Measurements from ENCODE around the gene DRC3.
"Not testable (repeated sequence)": the region's sequence is repeated elsewhere in the genome, so short reads cannot be mapped to it uniquely, and the experiment has no call there.

The DRC3 gene

GRCh38 chr17:17993852-17994251, 21.2 kb downstream of the DRC3 start:
- Histone ChIP-seq H3K9me3 (ENCODE audit: control insufficient read depth in 2 of 2, low read length in 2 of 2) (no peaks in the 10 kb centered on the region), H3K27me3 (ENCODE audit: control insufficient read depth in 1 of 2, insufficient read depth in 2 of 2, low read length in 2 of 2) (no peaks in the 10 kb centered on the region), H3K27ac (ENCODE audit: low read length) (no peak overlapping the region), H3K9ac (ENCODE audit: low read length in 2 of 2) (no peak overlapping the region), H3K4me1 (ENCODE audit: control insufficient read depth, insufficient read depth, low read length) (no peaks in the 10 kb centered on the region), H3K36me3 (ENCODE audit: control insufficient read depth in 2 of 2, insufficient read depth in 2 of 2, low read length in 2 of 2) (peaks cover 0 to under 1% of the 10 kb centered on the region in 2 donors), H3K4me3 (ENCODE audit: low read length in 2 of 2) (no peak overlapping the region)

- no peak overlapping the region for H3K27ac ChIP-seq (ENCODE audit: low read length)
Measured at GRCh38 chr17:17994271-17995069, 21.8 kb downstream of the DRC3 start.

GRCh38 chr17:17995887-17996286, 23.2 kb downstream of the DRC3 start:
- not testable (repeated sequence) for H3K9ac ChIP-seq (ENCODE audit: low read length in 2 of 2); H3K9me3 ChIP-seq (ENCODE audit: control insufficient read depth in 2 of 2, low read length in 2 of 2); H3K36me3 ChIP-seq (ENCODE audit: control insufficient read depth in 2 of 2, insufficient read depth in 2 of 2, low read length in 2 of 2); H3K27me3 ChIP-seq (ENCODE audit: control insufficient read depth in 1 of 2, insufficient read depth in 2 of 2, low read length in 2 of 2); H3K4me3 ChIP-seq (ENCODE audit: low read length in 2 of 2); H3K27ac ChIP-seq (ENCODE audit: low read length); H3K4me1 ChIP-seq (ENCODE audit: control insufficient read depth, insufficient read depth, low read length)

More at GRCh38 chr17:17994271-17995069, 21.8 kb downstream of the DRC3 start:
- H3K4me3 ChIP-seq (ENCODE audit: low read length in 2 of 2), result no peak overlapping the region
- no peaks in the 10 kb centered on the region for H3K36me3 ChIP-seq (ENCODE audit: control insufficient read depth in 2 of 2, insufficient read depth in 2 of 2, low read length in 2 of 2)
- H3K9me3 ChIP-seq (ENCODE audit: control insufficient read depth in 2 of 2, low read length in 2 of 2), result no peaks in the 10 kb centered on the region
- no peaks in the 10 kb centered on the region for H3K27me3 ChIP-seq (ENCODE audit: control insufficient read depth in 1 of 2, insufficient read depth in 2 of 2, low read length in 2 of 2)
- H3K4me1 ChIP-seq (ENCODE audit: control insufficient read depth, insufficient read depth, low read length), result no peaks in the 10 kb centered on the region
- no peak overlapping the region for H3K9ac ChIP-seq (ENCODE audit: low read length in 2 of 2)

- Histone ChIP-seq H3K4me3 (ENCODE audit: low read length in 2 of 2) (no peak overlapping the region), H3K4me1 (ENCODE audit: control insufficient read depth, insufficient read depth, low read length) (no peaks in the 10 kb centered on the region), H3K36me3 (ENCODE audit: control insufficient read depth in 2 of 2, insufficient read depth in 2 of 2, low read length in 2 of 2) (no peaks in the 10 kb centered on the region), H3K27ac (ENCODE audit: low read length) (no peak overlapping the region), H3K9ac (ENCODE audit: low read length in 2 of 2) (no peak overlapping the region), H3K27me3 (ENCODE audit: control insufficient read depth in 1 of 2, insufficient read depth in 2 of 2, low read length in 2 of 2) (no peaks in the 10 kb centered on the region), H3K9me3 (ENCODE audit: control insufficient read depth in 2 of 2, low read length in 2 of 2) (no peaks in the 10 kb centered on the region)
Measured at GRCh38 chr17:17998934-17999333, 26.3 kb downstream of the DRC3 start.

- no peaks in the 10 kb centered on the region for H3K27me3 ChIP-seq (ENCODE audit: control insufficient read depth in 1 of 2, insufficient read depth in 2 of 2, low read length in 2 of 2)
- H3K4me1 ChIP-seq (ENCODE audit: control insufficient read depth, insufficient read depth, low read length), result no peaks in the 10 kb centered on the region
- no peaks in the 10 kb centered on the region for H3K9me3 ChIP-seq (ENCODE audit: control insufficient read depth in 2 of 2, low read length in 2 of 2)
- no peak overlapping the region for H3K4me3 ChIP-seq (ENCODE audit: low read length in 2 of 2)
- H3K36me3 ChIP-seq (ENCODE audit: control insufficient read depth in 2 of 2, insufficient read depth in 2 of 2, low read length in 2 of 2), result no peaks in the 10 kb centered on the region
- H3K27ac ChIP-seq (ENCODE audit: low read length), result no peak overlapping the region
- no peak overlapping the region for H3K9ac ChIP-seq (ENCODE audit: low read length in 2 of 2)
Measured at GRCh38 chr17:17999364-18000029, 26.8 kb downstream of the DRC3 start.

- H3K9me3 ChIP-seq (ENCODE audit: control insufficient read depth in 2 of 2, low read length in 2 of 2), result no peaks in the 10 kb centered on the region
- no peaks in the 10 kb centered on the region for H3K36me3 ChIP-seq (ENCODE audit: control insufficient read depth in 2 of 2, insufficient read depth in 2 of 2, low read length in 2 of 2)
- no peak overlapping the region for H3K4me3 ChIP-seq (ENCODE audit: low read length in 2 of 2)
- no peaks in the 10 kb centered on the region for H3K27me3 ChIP-seq (ENCODE audit: control insufficient read depth in 1 of 2, insufficient read depth in 2 of 2, low read length in 2 of 2)
- no peaks in the 10 kb centered on the region for H3K4me1 ChIP-seq (ENCODE audit: control insufficient read depth, insufficient read depth, low read length)
- no peak overlapping the region for H3K9ac ChIP-seq (ENCODE audit: low read length in 2 of 2)
- no peak overlapping the region for H3K27ac ChIP-seq (ENCODE audit: low read length)
Measured at GRCh38 chr17:18000030-18000408, 27.4 kb downstream of the DRC3 start.

- H3K27me3 ChIP-seq (ENCODE audit: control insufficient read depth in 1 of 2, insufficient read depth in 2 of 2, low read length in 2 of 2), result no peaks in the 10 kb centered on the region
- H3K9ac ChIP-seq (ENCODE audit: low read length in 2 of 2), result no peak overlapping the region
- H3K27ac ChIP-seq (ENCODE audit: low read length), result no peak overlapping the region
- H3K4me1 ChIP-seq (ENCODE audit: control insufficient read depth, insufficient read depth, low read length), result no peaks in the 10 kb centered on the region
- peaks cover 0 to 4% of the 10 kb centered on the region in 2 donors for H3K36me3 ChIP-seq (ENCODE audit: control insufficient read depth in 2 of 2, insufficient read depth in 2 of 2, low read length in 2 of 2)
- no peaks in the 10 kb centered on the region for H3K9me3 ChIP-seq (ENCODE audit: control insufficient read depth in 2 of 2, low read length in 2 of 2)
- H3K4me3 ChIP-seq (ENCODE audit: low read length in 2 of 2), result no peak overlapping the region
Measured at GRCh38 chr17:18002171-18002570, 29.5 kb downstream of the DRC3 start.

- peaks cover 11 to 12% of the 10 kb centered on the region in 2 donors for H3K36me3 ChIP-seq (ENCODE audit: control insufficient read depth in 2 of 2, insufficient read depth in 2 of 2, low read length in 2 of 2)
- H3K27me3 ChIP-seq (ENCODE audit: control insufficient read depth in 1 of 2, insufficient read depth in 2 of 2, low read length in 2 of 2), result no peaks in the 10 kb centered on the region
- H3K9ac ChIP-seq (ENCODE audit: low read length in 2 of 2), result no peak overlapping the region
- H3K27ac ChIP-seq (ENCODE audit: low read length), result no peak overlapping the region
- H3K9me3 ChIP-seq (ENCODE audit: control insufficient read depth in 2 of 2, low read length in 2 of 2), result no peaks in the 10 kb centered on the region
- no peaks in the 10 kb centered on the region for H3K4me1 ChIP-seq (ENCODE audit: control insufficient read depth, insufficient read depth, low read length)
- H3K4me3 ChIP-seq (ENCODE audit: low read length in 2 of 2), result no peak overlapping the region
Measured at GRCh38 chr17:18004345-18004744, 31.7 kb downstream of the DRC3 start.

- Histone ChIP-seq H3K36me3 (ENCODE audit: control insufficient read depth in 2 of 2, insufficient read depth in 2 of 2, low read length in 2 of 2) (peaks cover 11 to 12% of the 10 kb centered on the region in 2 donors), H3K4me3 (ENCODE audit: low read length in 2 of 2) (no peak overlapping the region), H3K27ac (ENCODE audit: low read length) (no peak overlapping the region), H3K9me3 (ENCODE audit: control insufficient read depth in 2 of 2, low read length in 2 of 2) (no peaks in the 10 kb centered on the region), H3K27me3 (ENCODE audit: control insufficient read depth in 1 of 2, insufficient read depth in 2 of 2, low read length in 2 of 2) (no peaks in the 10 kb centered on the region), H3K4me1 (ENCODE audit: control insufficient read depth, insufficient read depth, low read length) (no peaks in the 10 kb centered on the region), H3K9ac (ENCODE audit: low read length in 2 of 2) (no peak overlapping the region)
Measured at GRCh38 chr17:18004884-18005305, 32.2 kb downstream of the DRC3 start.

GRCh38 chr17:18005496-18005895, 32.8 kb downstream of the DRC3 start:
- Histone ChIP-seq H3K9ac (ENCODE audit: low read length in 2 of 2) (no peak overlapping the region), H3K4me1 (ENCODE audit: control insufficient read depth, insufficient read depth, low read length) (no peaks in the 10 kb centered on the region), H3K9me3 (ENCODE audit: control insufficient read depth in 2 of 2, low read length in 2 of 2) (no peaks in the 10 kb centered on the region), H3K36me3 (ENCODE audit: control insufficient read depth in 2 of 2, insufficient read depth in 2 of 2, low read length in 2 of 2) (peaks cover 11 to 12% of the 10 kb centered on the region in 2 donors), H3K27me3 (ENCODE audit: control insufficient read depth in 1 of 2, insufficient read depth in 2 of 2, low read length in 2 of 2) (no peaks in the 10 kb centered on the region), H3K4me3 (ENCODE audit: low read length in 2 of 2) (no peak overlapping the region), H3K27ac (ENCODE audit: low read length) (no peak overlapping the region)
